Tibial nerve (tissue), 4 donors: ENCODE results near the gene VTCN1. TPM values are rescaled to one million over a fixed set of nuclear protein-coding genes. Genes with fewer than 3 reads are reported as not detected.

Experiments
- DNase-seq, 2 donors: peaks; one replicate each; pipeline ENCODE4 v3.0.0-alpha.2; 2019; ENCODE audit warnings: low spot score in 2 of 2
- H3K27ac ChIP-seq, 4 donors: fragments of 200-600 bp; sonication (generic) in 3 of 4; one replicate each; pipeline ENCODE4 v1.5.1; 2017 to 2019; ENCODE audit warnings: mild to moderate bottlenecking in 1 of 4
- H3K27me3 ChIP-seq, 2 donors: fragments of 200-600 bp; sonication (generic) in 1 of 2; one replicate each; pipeline versions ENCODE4 v1.5.1 to v1.6.0; 2017 to 2019
- H3K36me3 ChIP-seq, 3 donors: fragments of 200-600 bp; sonication (generic); one replicate each; pipeline ENCODE4 v1.5.1; 2018 to 2019
- H3K4me1 ChIP-seq, 4 donors: fragments of 200-600 bp; sonication (generic) in 3 of 4; one replicate each; pipeline ENCODE4 v1.5.1; 2017 to 2019
- H3K4me3 ChIP-seq, 4 donors: fragments of 200-600 bp; sonication (generic) in 3 of 4; one replicate each; pipeline ENCODE4 v1.5.1; 2017 to 2019; ENCODE audit warnings: mild to moderate bottlenecking in 1 of 4, moderate library complexity in 1 of 4
- H3K9me3 ChIP-seq, 4 donors: fragments of 200-600 bp; sonication (generic) in 3 of 4; one replicate each; pipeline ENCODE4 v1.5.1; 2017 to 2019
- CTCF ChIP-seq, 5 experiments: fragments of 200-600 bp in 3 of 5; fragments of 450-650 bp in 2 of 5; sonication (generic) in 3 of 5; IDR thresholded peaks; one replicate each; pipeline ENCODE4 v1.5.1; 2016 to 2019; ENCODE audit warnings: antibody characterized with exemption in 5 of 5, mild to moderate bottlenecking in 3 of 5, moderate library complexity in 2 of 5
- EP300 ChIP-seq, 2 donors: sonication (generic); formaldehyde crosslinking; IDR thresholded peaks; one replicate each; pipeline ENCODE4 v1.6.1; 2017; ENCODE audit warnings: antibody characterized with exemption in 2 of 2, mild to moderate bottlenecking in 1 of 2
- POLR2A ChIP-seq, 2 donors: fragments of 450-650 bp; IDR thresholded peaks; one replicate each; pipeline ENCODE4 v1.6.1; 2017; ENCODE audit warnings: antibody characterized with exemption in 2 of 2, mild to moderate bottlenecking in 2 of 2, moderate library complexity in 2 of 2
- WGBS, 2 donors: methylation state at CpG; one replicate each; pipeline ENCODE4 v1.1.5; 2018; 5-methylcytosine and 5-hydroxymethylcytosine counted together
- total RNA-seq, 4 donors: library from RNA; depleted of rRNA; stranded (reverse); fragments of >200 nt; gene quantifications; one replicate each; pipeline ENCODE4 v1.1.0, GENCODE V29; 2016

The VTCN1 gene
- total RNA-seq, 4 donors from 2014 or later: not detected

- no peak overlapping the region for H3K27ac ChIP-seq
These were observed 62.7 kb downstream of the VTCN1 start for GRCh38 chr1:117147856-117148588.

GRCh38 chr1:117147341-117147831 is 63.3 kb downstream of the VTCN1 start:
- Histone ChIP-seq H3K4me1 (no peaks in the 10 kb centered on the region), H3K36me3 (no peaks in the 10 kb centered on the region), H3K9me3 (no peaks in the 10 kb centered on the region), H3K27ac (no peak overlapping the region), H3K4me3 (no peak overlapping the region), H3K27me3 (no peaks in the 10 kb centered on the region)
- TF ChIP-seq POLR2A (IDR thresholded peaks at IDR 0.05) (no peak), CTCF (IDR thresholded peaks at IDR 0.05) (no peak), EP300 (IDR thresholded peaks at IDR 0.05) (no peak)
- DNase-seq: no peak
- 65 to 87% methylated on average over 4 of the region's 4 CpGs for WGBS, 2 donors

More at GRCh38 chr1:117147856-117148588, 62.7 kb downstream of the VTCN1 start:
- Histone ChIP-seq H3K27me3 (no peaks in the 10 kb centered on the region), H3K36me3 (no peaks in the 10 kb centered on the region), H3K9me3 (no peaks in the 10 kb centered on the region), H3K4me3 (no peak overlapping the region), H3K4me1 (no peaks in the 10 kb centered on the region)
- 53 to 63% methylated on average over 5 of the region's 5 CpGs for WGBS, 2 donors
- TF ChIP-seq EP300 (IDR thresholded peaks at IDR 0.05) (no peak), POLR2A (IDR thresholded peaks at IDR 0.05) (no peak), CTCF (IDR thresholded peaks at IDR 0.05) (no peak)
- DNase-seq: no peak

- H3K4me3 ChIP-seq: no peak overlapping the region
- no peaks in the 10 kb centered on the region for H3K4me1 ChIP-seq
- H3K27ac ChIP-seq: no peak overlapping the region
- H3K36me3 ChIP-seq: no peaks in the 10 kb centered on the region
- no peak for DNase-seq
- no peaks in the 10 kb centered on the region for H3K9me3 ChIP-seq
- H3K27me3 ChIP-seq: no peaks in the 10 kb centered on the region
- TF ChIP-seq POLR2A (IDR thresholded peaks at IDR 0.05): no peak
- TF ChIP-seq CTCF (IDR thresholded peaks at IDR 0.05): no peak
- no peak for TF ChIP-seq EP300 (IDR thresholded peaks at IDR 0.05)
- 69 to 77% methylated on average over 8 of the region's 8 CpGs for WGBS, 2 donors
These were observed 64.0 kb downstream of the VTCN1 start for GRCh38 chr1:117146575-117147340.

- no peak overlapping the region for H3K27ac ChIP-seq
- no peaks in the 10 kb centered on the region for H3K9me3 ChIP-seq
- WGBS, 2 donors: 72 to 81% methylated on average over 2 of the region's 2 CpGs
- no peak for TF ChIP-seq CTCF (IDR thresholded peaks at IDR 0.05)
- TF ChIP-seq POLR2A (IDR thresholded peaks at IDR 0.05): no peak
- TF ChIP-seq EP300 (IDR thresholded peaks at IDR 0.05): no peak
- DNase-seq: no peak
- H3K36me3 ChIP-seq: no peaks in the 10 kb centered on the region
- no peak overlapping the region for H3K4me3 ChIP-seq
- H3K4me1 ChIP-seq: no peaks in the 10 kb centered on the region
- no peaks in the 10 kb centered on the region for H3K27me3 ChIP-seq
These were observed 64.7 kb downstream of the VTCN1 start for GRCh38 chr1:117146072-117146471.

- Histone ChIP-seq H3K9me3 (no peaks in the 10 kb centered on the region), H3K4me1 (no peaks in the 10 kb centered on the region), H3K4me3 (no peak overlapping the region), H3K27ac (no peak overlapping the region), H3K27me3 (no peaks in the 10 kb centered on the region), H3K36me3 (no peaks in the 10 kb centered on the region)
- TF ChIP-seq EP300 (IDR thresholded peaks at IDR 0.05) (no peak), POLR2A (IDR thresholded peaks at IDR 0.05) (no peak), CTCF (IDR thresholded peaks at IDR 0.05) (no peak)
- 81 to 84% methylated on average over 3 of the region's 3 CpGs for WGBS, 2 donors
- no peak for DNase-seq
These were observed 66.9 kb downstream of the VTCN1 start for GRCh38 chr1:117143871-117144270.
